Measurements from ENCODE around the gene IRF8. TPM values are rescaled to one million over a fixed set of nuclear protein-coding genes. Genes with fewer than 3 reads are reported as not detected.

IRF8 gene
- total and polyA plus RNA-seq, 2 donors (not counting 1 experiment from before 2014, with no cell fraction given): 0.14 TPM; not detected in 1

DNA sequence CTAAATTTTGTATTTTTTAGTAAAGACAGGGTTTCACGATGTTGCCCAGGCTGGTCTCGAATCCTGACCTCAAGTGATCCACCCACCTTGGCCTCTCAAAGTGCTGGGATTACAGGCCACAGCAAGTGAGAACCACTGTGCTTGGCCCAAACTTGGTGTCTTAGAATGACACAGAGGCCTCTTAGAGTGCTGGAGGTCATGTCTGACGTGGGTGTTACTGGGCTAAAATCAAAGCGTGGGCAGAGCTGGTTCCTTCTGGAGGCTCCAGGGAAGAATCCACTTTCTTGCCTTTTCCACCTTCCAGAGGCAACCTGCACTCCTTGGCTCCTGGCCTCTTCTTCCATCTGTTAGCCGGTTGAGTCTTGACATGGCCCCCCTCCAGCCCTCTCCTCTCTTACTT, 53.8 kb downstream of the IRF8 start:
- Histone ChIP-seq H3K79me2 (ENCODE audit: control insufficient read depth, insufficient read depth, low read length) (no peaks in the 10 kb centered on the region), H3K36me3 (ENCODE audit: control insufficient read depth, insufficient read depth, low read length) (no peaks in the 10 kb centered on the region), H3K27me3 (ENCODE audit: control insufficient read depth, insufficient read depth, low read length) (peaks cover 3% of the 10 kb centered on the region), H2AFZ (ENCODE audit: low read length) (no peak overlapping the region), H3K9me3 (ENCODE audit: control insufficient read depth, insufficient read depth, low read depth, low read length) (no peaks in the 10 kb centered on the region), H3K27ac (ENCODE audit: insufficient read depth, low read length) (no peak overlapping the region), H4K20me1 (ENCODE audit: control insufficient read depth, extremely low read depth, insufficient read depth, low read length) (no peaks in the 10 kb centered on the region), H3K4me3 (replicated peaks in 1 of 4; ENCODE audit: control extremely low read depth in 1 of 4, insufficient read depth in 1 of 4, low read depth in 3 of 4, low read length in 4 of 4) (no peak overlapping the region), H3K4me2 (ENCODE audit: extremely low read depth, insufficient read depth, low read length) (no peak overlapping the region), H3K4me1 (ENCODE audit: control insufficient read depth, extremely low read depth, insufficient read depth, low read length) (no peaks in the 10 kb centered on the region), H3K9ac (ENCODE audit: insufficient read depth, low read length) (no peak overlapping the region)
- no peak for DNase-seq (ENCODE audit: low read depth in 2 of 2)
- TF ChIP-seq, protein P1, sequence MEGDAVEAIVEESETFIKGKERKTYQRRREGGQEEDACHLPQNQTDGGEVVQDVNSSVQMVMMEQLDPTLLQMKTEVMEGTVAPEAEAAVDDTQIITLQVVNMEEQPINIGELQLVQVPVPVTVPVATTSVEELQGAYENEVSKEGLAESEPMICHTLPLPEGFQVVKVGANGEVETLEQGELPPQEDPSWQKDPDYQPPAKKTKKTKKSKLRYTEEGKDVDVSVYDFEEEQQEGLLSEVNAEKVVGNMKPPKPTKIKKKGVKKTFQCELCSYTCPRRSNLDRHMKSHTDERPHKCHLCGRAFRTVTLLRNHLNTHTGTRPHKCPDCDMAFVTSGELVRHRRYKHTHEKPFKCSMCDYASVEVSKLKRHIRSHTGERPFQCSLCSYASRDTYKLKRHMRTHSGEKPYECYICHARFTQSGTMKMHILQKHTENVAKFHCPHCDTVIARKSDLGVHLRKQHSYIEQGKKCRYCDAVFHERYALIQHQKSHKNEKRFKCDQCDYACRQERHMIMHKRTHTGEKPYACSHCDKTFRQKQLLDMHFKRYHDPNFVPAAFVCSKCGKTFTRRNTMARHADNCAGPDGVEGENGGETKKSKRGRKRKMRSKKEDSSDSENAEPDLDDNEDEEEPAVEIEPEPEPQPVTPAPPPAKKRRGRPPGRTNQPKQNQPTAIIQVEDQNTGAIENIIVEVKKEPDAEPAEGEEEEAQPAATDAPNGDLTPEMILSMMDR (conservative IDR thresholded peaks at IDR 0.05 in 1 of 2, IDR thresholded peaks at IDR 0.05 in 1 of 2; ENCODE audit: low read depth in 1 of 2, low read length in 2 of 2): no peak
- no peak for TF ChIP-seq EZH2 (IDR thresholded peaks at IDR 0.05; ENCODE audit: low read length, missing control alignments)

DNA sequence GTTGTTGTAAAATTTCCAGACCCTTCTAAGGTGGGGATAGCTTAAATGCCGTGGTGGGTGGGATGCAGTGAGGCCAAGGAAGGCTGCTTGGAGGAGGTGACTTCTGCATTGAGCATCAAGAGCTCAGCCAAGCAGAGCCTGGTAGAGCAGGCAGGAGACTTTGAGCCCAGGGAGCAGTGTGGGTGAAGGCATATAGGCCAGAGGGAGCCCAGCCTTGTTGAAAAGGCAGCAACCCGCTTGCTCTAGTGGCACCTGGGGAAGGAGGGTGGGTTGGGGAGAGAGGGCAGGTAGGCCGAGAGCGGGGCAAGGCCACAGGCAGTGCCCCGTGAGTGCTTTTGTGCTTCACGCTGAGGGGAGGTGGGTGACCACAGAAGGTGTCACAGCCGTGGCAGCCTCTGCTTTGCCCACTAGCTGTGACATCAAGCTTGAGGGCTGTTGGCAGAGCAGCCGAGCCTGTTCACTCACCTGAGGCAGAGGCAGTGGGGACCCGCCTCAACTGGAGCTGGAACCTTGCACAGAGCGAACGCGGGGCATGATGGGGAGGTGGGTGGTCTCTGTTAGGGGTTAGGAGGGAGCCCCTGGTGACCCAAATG, 56.1 kb downstream of the IRF8 start:
- H3K9ac ChIP-seq (ENCODE audit: insufficient read depth, low read length): no peak overlapping the region
- H3K79me2 ChIP-seq (ENCODE audit: control insufficient read depth, insufficient read depth, low read length): no peaks in the 10 kb centered on the region
- no peaks in the 10 kb centered on the region for H3K36me3 ChIP-seq (ENCODE audit: control insufficient read depth, insufficient read depth, low read length)
- peaks cover 3% of the 10 kb centered on the region for H3K27me3 ChIP-seq (ENCODE audit: control insufficient read depth, insufficient read depth, low read length)
- no peak overlapping the region for H2AFZ ChIP-seq (ENCODE audit: low read length)
- DNase-seq (ENCODE audit: low read depth in 2 of 2): no peak
- H3K27ac ChIP-seq (ENCODE audit: insufficient read depth, low read length): no peak overlapping the region
- H4K20me1 ChIP-seq (ENCODE audit: control insufficient read depth, extremely low read depth, insufficient read depth, low read length): no peaks in the 10 kb centered on the region
- no peak overlapping the region for H3K4me3 ChIP-seq (replicated peaks in 1 of 4; ENCODE audit: control extremely low read depth in 1 of 4, insufficient read depth in 1 of 4, low read depth in 3 of 4, low read length in 4 of 4)
- no peaks in the 10 kb centered on the region for H3K4me1 ChIP-seq (ENCODE audit: control insufficient read depth, extremely low read depth, insufficient read depth, low read length)
- TF ChIP-seq, protein P1 (conservative IDR thresholded peaks at IDR 0.05 in 1 of 2, IDR thresholded peaks at IDR 0.05 in 1 of 2; ENCODE audit: low read depth in 1 of 2, low read length in 2 of 2): no peak
- TF ChIP-seq EZH2 (IDR thresholded peaks at IDR 0.05; ENCODE audit: low read length, missing control alignments): no peak
- no peak overlapping the region for H3K4me2 ChIP-seq (ENCODE audit: extremely low read depth, insufficient read depth, low read length)
- no peaks in the 10 kb centered on the region for H3K9me3 ChIP-seq (ENCODE audit: control insufficient read depth, insufficient read depth, low read depth, low read length)

DNA sequence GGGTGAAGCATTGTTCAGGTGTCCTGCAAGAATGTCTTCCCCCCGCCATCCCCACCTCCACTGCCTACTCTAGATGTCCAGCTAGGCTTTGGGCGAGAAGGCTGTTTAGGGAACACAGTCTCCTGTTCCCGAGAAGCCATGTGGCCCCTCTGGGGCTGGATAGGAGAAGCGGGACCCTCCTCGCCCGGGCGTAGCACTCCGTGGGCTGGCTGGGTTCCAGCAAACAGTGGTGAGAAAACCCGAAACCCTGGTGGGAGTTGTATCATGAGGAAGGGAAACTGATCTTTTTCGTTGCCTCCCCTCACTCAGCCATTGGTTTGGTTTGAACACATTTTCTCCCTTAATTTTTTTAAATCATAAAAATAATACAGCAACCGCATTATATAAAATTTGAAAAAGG, 56.6 kb downstream of the IRF8 start:
- no peaks in the 10 kb centered on the region for H3K9me3 ChIP-seq (ENCODE audit: control insufficient read depth, insufficient read depth, low read depth, low read length)
- no peak overlapping the region for H2AFZ ChIP-seq (ENCODE audit: low read length)
- H3K4me1 ChIP-seq (ENCODE audit: control insufficient read depth, extremely low read depth, insufficient read depth, low read length): no peaks in the 10 kb centered on the region
- peaks cover 3% of the 10 kb centered on the region for H3K27me3 ChIP-seq (ENCODE audit: control insufficient read depth, insufficient read depth, low read length)
- TF ChIP-seq EZH2 (IDR thresholded peaks at IDR 0.05; ENCODE audit: low read length, missing control alignments): no peak
- TF ChIP-seq, protein P1 (conservative IDR thresholded peaks at IDR 0.05 in 1 of 2, IDR thresholded peaks at IDR 0.05 in 1 of 2; ENCODE audit: low read depth in 1 of 2, low read length in 2 of 2): no peak
- H3K36me3 ChIP-seq (ENCODE audit: control insufficient read depth, insufficient read depth, low read length): no peaks in the 10 kb centered on the region
- H3K27ac ChIP-seq (ENCODE audit: insufficient read depth, low read length): no peak overlapping the region
- H3K4me3 ChIP-seq (replicated peaks in 1 of 4; ENCODE audit: control extremely low read depth in 1 of 4, insufficient read depth in 1 of 4, low read depth in 3 of 4, low read length in 4 of 4): no peak overlapping the region
- H3K4me2 ChIP-seq (ENCODE audit: extremely low read depth, insufficient read depth, low read length): no peak overlapping the region
- H3K79me2 ChIP-seq (ENCODE audit: control insufficient read depth, insufficient read depth, low read length): no peaks in the 10 kb centered on the region
- DNase-seq (ENCODE audit: low read depth in 2 of 2): no peak
- H4K20me1 ChIP-seq (ENCODE audit: control insufficient read depth, extremely low read depth, insufficient read depth, low read length): no peaks in the 10 kb centered on the region
- no peak overlapping the region for H3K9ac ChIP-seq (ENCODE audit: insufficient read depth, low read length)
